Neural progenitor cell (in vitro differentiated cells): ENCODE results near the gene SLC35F5. TPM values are rescaled to one million over a fixed set of nuclear protein-coding genes. Genes with fewer than 3 reads are reported as not detected.
"Not testable (repeated sequence)": the region's sequence is repeated elsewhere in the genome, so short reads cannot be mapped to it uniquely, and the experiment has no call there.

Experiments used
- DNase-seq: peaks from one replicate; pipeline ENCODE4 v3.0.0-alpha.2; 2016; ENCODE audit warnings: low spot score
- H2AFZ ChIP-seq: fragments of 200-600 bp; sonication (generic); replicated peaks from 2 replicates; pipeline ENCODE4 v1.6.1; 2016; ENCODE audit warnings: antibody characterized with exemption
- H3F3A ChIP-seq: fragments of 200-600 bp; sonication (generic); 2 replicates; pipeline ENCODE4 v1.6.1; 2016; ENCODE audit warnings: antibody characterized with exemption, low read depth
- H3K27ac ChIP-seq: fragments of 200-600 bp; sonication (generic); 2 replicates; pipeline ENCODE4 v1.5.1; 2016; ENCODE audit warnings: mild to moderate bottlenecking
- H3K27me3 ChIP-seq: fragments of 200-600 bp; sonication (generic); 2 replicates; pipeline ENCODE4 v1.6.1; 2016; ENCODE audit warnings: mild to moderate bottlenecking, moderate library complexity
- H3K36me3 ChIP-seq: fragments of 200-600 bp; sonication (generic); 2 replicates; pipeline ENCODE4 v1.5.1; 2016
- H3K4me1 ChIP-seq: fragments of 200-600 bp; sonication (generic); 2 replicates; pipeline ENCODE4 v1.6.1; 2016; ENCODE audit warnings: mixed run types
- H3K4me2 ChIP-seq: fragments of 200-600 bp; sonication (generic); 2 replicates; pipeline ENCODE4 v1.6.1; 2016
- H3K4me3 ChIP-seq: fragments of 200-600 bp; sonication (generic); 2 replicates; pipeline ENCODE4 v1.5.1; 2016
- H3K79me2 ChIP-seq: fragments of 200-600 bp; sonication (generic); 2 replicates; pipeline ENCODE4 v1.6.1; 2016; ENCODE audit warnings: low read depth
- H3K9ac ChIP-seq: fragments of 200-600 bp; sonication (generic); 2 replicates; pipeline ENCODE4 v1.6.1; 2016
- H3K9me3 ChIP-seq: fragments of 200-600 bp; sonication (generic); 2 replicates; pipeline ENCODE4 v1.5.1; 2016; ENCODE audit warnings: low read depth
- H4K20me1 ChIP-seq: fragments of 200-600 bp; sonication (generic); 2 replicates; pipeline ENCODE4 v1.6.1; 2016; ENCODE audit warnings: low read depth
- H3K27ac Mint-ChIP-seq: 3 replicates; pipeline ENCODE4 v1.8.0; 2021; ENCODE audit warnings: mixed read lengths
- H3K27me3 Mint-ChIP-seq: 2 replicates; pipeline ENCODE4 v1.8.0; 2022; ENCODE audit warnings: low read depth, mild to moderate bottlenecking, inconsistent platforms, moderate library complexity, mixed read lengths; ENCODE audit not compliant: insufficient read depth
- H3K36me3 Mint-ChIP-seq: 3 replicates; pipeline ENCODE4 v1.8.0; 2021; ENCODE audit warnings: mixed read lengths
- H3K4me1 Mint-ChIP-seq: 3 replicates; pipeline ENCODE4 v1.8.0; 2021; ENCODE audit warnings: mixed read lengths
- H3K4me3 Mint-ChIP-seq: 3 replicates; pipeline ENCODE4 v1.8.0; 2021; ENCODE audit warnings: mild to moderate bottlenecking, moderate library complexity, mixed read lengths
- H3K9me3 Mint-ChIP-seq: 3 replicates; pipeline ENCODE4 v1.8.0; 2020; ENCODE audit warnings: mixed read lengths
- EZH2 ChIP-seq: fragments of 200-600 bp; sonication (generic); IDR thresholded peaks from 2 replicates; pipeline ENCODE4 v1.6.1; 2017; ENCODE audit warnings: antibody characterized with exemption, mild to moderate bottlenecking, moderate library complexity
- EZH2phosphoT487 ChIP-seq: fragments of 200-600 bp; sonication (generic); IDR thresholded peaks from 2 replicates; pipeline ENCODE4 v1.6.1; 2017; ENCODE audit warnings: antibody characterized with exemption
- total RNA-seq: library from RNA; depleted of rRNA; stranded (reverse); fragments of >200 nt; gene quantifications from 2 replicates; pipeline ENCODE4 v1.2.3, GENCODE V29; 2015; ENCODE audit warnings: low replicate concordance
- TF ChIP-seq, protein P1 (sequence below): fragments of 200-600 bp; sonication (generic); IDR thresholded peaks from 2 replicates; pipeline ENCODE4 v1.5.1; 2017; ENCODE audit warnings: antibody characterized with exemption, mild to moderate bottlenecking

The SLC35F5 gene
- total RNA-seq, 1 donor from 2014 or later: 83.0 TPM

DNA sequence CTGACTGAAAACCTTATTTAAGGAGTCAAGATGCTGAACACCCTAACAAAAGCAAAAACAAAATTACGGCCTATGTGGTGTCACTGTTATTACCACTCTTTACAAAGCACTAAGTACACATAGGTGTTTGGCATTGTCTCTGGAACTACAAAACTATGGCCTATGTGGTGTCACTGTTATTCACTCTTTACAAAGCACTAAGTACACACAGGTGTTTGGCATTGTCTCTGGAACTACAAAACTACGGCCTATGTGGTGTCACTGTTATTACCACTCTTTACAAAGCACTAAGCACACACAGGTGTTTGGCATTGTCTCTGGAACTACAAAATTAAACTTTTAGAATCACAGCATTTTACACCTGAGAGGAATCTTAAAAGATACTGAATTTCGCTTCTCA is 47.4 kb downstream of the SLC35F5 start:
- Histone ChIP-seq H3K4me1 (no peaks in the 10 kb centered on the region), H3K9me3 (no peaks in the 10 kb centered on the region), H3K4me2 (no peak overlapping the region), H3K79me2 (no peaks in the 10 kb centered on the region), H3F3A (peaks cover 3% of the 10 kb centered on the region), H3K27me3 (no peaks in the 10 kb centered on the region), H3K27ac (no peak overlapping the region), H4K20me1 (no peaks in the 10 kb centered on the region), H3K9ac (no peak overlapping the region), H3K4me3 (no peak overlapping the region), H3K36me3 (no peaks in the 10 kb centered on the region), H2AFZ (no peak overlapping the region)
- Mint-ChIP-seq H3K4me3 (no peak overlapping the region), H3K27ac (no peak overlapping the region), H3K36me3 (peaks cover 11% of the 10 kb centered on the region), H3K9me3 (no peaks in the 10 kb centered on the region), H3K27me3 (no peaks in the 10 kb centered on the region), H3K4me1 (no peaks in the 10 kb centered on the region)
- no peak for DNase-seq
- no peak for TF ChIP-seq EZH2
- TF ChIP-seq EZH2phosphoT487: no peak
- TF ChIP-seq, protein P1, sequence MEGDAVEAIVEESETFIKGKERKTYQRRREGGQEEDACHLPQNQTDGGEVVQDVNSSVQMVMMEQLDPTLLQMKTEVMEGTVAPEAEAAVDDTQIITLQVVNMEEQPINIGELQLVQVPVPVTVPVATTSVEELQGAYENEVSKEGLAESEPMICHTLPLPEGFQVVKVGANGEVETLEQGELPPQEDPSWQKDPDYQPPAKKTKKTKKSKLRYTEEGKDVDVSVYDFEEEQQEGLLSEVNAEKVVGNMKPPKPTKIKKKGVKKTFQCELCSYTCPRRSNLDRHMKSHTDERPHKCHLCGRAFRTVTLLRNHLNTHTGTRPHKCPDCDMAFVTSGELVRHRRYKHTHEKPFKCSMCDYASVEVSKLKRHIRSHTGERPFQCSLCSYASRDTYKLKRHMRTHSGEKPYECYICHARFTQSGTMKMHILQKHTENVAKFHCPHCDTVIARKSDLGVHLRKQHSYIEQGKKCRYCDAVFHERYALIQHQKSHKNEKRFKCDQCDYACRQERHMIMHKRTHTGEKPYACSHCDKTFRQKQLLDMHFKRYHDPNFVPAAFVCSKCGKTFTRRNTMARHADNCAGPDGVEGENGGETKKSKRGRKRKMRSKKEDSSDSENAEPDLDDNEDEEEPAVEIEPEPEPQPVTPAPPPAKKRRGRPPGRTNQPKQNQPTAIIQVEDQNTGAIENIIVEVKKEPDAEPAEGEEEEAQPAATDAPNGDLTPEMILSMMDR: no peak

DNA sequence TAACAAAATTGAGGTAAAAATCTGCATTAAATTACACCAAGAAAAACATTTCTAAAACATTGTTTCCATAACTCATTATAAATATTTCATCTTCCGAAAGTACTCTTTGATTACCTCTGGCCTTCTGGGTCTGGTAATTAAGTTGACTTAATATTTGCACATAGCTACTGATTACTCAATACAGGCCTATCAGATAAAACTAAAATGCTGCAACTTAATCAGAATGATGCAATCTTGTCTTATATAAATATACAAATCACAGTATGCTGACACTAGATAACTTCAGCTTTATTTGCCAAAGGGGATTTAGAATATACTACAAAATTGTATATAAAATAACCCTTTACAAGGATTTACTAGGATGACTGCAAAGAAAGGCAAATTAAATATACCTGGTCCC is 49.3 kb downstream of the SLC35F5 start:
- H3K79me2 ChIP-seq: no peaks in the 10 kb centered on the region
- H3K9me3 Mint-ChIP-seq: no peaks in the 10 kb centered on the region
- H3K4me3 Mint-ChIP-seq: no peak overlapping the region
- no peak overlapping the region for H3K27ac Mint-ChIP-seq
- H3F3A ChIP-seq: peaks cover 6% of the 10 kb centered on the region
- H3K27me3 ChIP-seq: no peaks in the 10 kb centered on the region
- H3K4me2 ChIP-seq: no peak overlapping the region
- H3K36me3 Mint-ChIP-seq: peaks cover 9% of the 10 kb centered on the region
- no peaks in the 10 kb centered on the region for H3K36me3 ChIP-seq
- H4K20me1 ChIP-seq: no peaks in the 10 kb centered on the region
- H3K9me3 ChIP-seq: no peaks in the 10 kb centered on the region
- H3K9ac ChIP-seq: no peak overlapping the region
- no peak overlapping the region for H2AFZ ChIP-seq
- TF ChIP-seq EZH2 (no peak), EZH2phosphoT487 (no peak)
- TF ChIP-seq, protein P1: no peak
- no peak overlapping the region for H3K27ac ChIP-seq
- H3K4me1 ChIP-seq: no peaks in the 10 kb centered on the region
- H3K4me1 Mint-ChIP-seq: no peaks in the 10 kb centered on the region
- no peak overlapping the region for H3K4me3 ChIP-seq
- H3K27me3 Mint-ChIP-seq: peaks cover under 1% of the 10 kb centered on the region
- DNase-seq: no peak

DNA sequence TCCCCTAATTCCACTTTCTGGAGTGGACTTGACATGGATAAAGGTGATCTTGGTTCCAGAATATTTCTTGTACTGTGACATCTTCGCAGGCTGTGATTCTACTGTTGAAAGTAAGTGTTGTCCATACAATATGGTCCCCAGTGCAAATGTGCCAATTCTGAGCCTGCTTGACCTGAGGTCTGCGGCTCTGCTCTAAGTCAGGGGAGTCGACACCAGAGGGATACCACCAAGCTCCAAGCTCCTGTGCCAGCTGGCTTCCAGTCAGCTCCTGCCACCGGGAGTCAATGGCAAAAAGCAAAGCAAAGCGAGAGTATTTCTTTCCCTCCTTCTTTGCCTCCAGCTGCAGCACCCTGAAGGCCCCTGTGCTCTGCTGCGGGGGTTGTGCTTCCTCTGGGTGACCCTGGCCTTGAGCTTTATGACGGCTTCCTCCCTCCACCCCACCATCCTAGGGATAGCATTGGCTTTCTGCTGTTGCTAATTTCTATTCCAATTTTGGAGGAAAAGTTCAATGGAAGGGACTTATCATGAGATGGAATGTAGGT is 50.4 kb downstream of the SLC35F5 start:
- H3K4me1 Mint-ChIP-seq: no peaks in the 10 kb centered on the region
- no peaks in the 10 kb centered on the region for H4K20me1 ChIP-seq
- H3K4me3 ChIP-seq: no peak overlapping the region
- no peak overlapping the region for H3K27ac ChIP-seq
- H3K4me1 ChIP-seq: no peaks in the 10 kb centered on the region
- TF ChIP-seq EZH2phosphoT487 (no peak), EZH2 (no peak)
- TF ChIP-seq, protein P1: no peak
- no peak overlapping the region for H3K4me2 ChIP-seq
- no peak overlapping the region for H3K9ac ChIP-seq
- H3K36me3 ChIP-seq: no peaks in the 10 kb centered on the region
- H3K36me3 Mint-ChIP-seq: peaks cover 9% of the 10 kb centered on the region
- no peaks in the 10 kb centered on the region for H3K79me2 ChIP-seq
- no peak for DNase-seq
- no peaks in the 10 kb centered on the region for H3K9me3 ChIP-seq
- H3K27ac Mint-ChIP-seq: no peak overlapping the region
- H3F3A ChIP-seq: peaks cover 6% of the 10 kb centered on the region
- no peaks in the 10 kb centered on the region for H3K9me3 Mint-ChIP-seq
- H3K4me3 Mint-ChIP-seq: no peak overlapping the region
- no peaks in the 10 kb centered on the region for H3K27me3 ChIP-seq
- H2AFZ ChIP-seq: no peak overlapping the region
- peaks cover 2% of the 10 kb centered on the region for H3K27me3 Mint-ChIP-seq

DNA sequence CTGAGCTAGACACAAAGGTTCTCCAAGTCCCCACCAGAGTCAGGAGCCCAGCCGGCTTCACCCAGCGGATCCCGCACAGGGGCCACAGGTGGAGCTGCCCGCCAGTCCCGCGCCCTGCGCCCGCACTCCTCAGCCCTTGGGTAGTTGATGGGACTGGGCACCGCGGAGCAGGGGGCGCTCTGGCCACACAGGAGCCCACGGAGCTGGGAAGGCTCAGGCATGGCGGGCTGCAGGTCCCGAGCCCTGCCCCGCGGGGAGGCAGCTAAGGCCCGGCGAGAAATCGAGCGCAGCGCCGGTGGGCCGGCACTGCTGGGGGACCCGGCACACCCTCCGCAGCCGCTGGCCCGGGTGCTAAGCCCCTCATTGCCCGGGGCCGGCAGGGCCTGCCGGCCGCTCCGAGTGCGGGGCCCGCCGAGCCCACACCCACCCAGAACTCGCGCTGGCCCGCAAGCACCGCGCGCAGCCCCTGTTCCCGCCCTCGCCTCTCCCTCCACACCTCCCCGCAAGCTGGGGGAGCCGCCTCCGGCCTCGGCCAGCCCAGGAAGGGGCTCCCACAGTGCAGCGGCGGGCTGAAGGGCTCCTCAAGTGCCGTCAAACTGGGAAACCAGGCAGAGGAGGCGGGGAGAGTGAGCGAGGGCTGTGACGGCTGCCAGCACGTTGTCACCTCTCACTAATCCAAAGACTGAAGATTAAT is 52.0 kb downstream of the SLC35F5 start:
- not testable (repeated sequence) for H3K79me2 ChIP-seq, H3K36me3 Mint-ChIP-seq, H3K9ac ChIP-seq, DNase-seq, H3K27me3 ChIP-seq, H3F3A ChIP-seq, H3K27ac ChIP-seq, H4K20me1 ChIP-seq, H3K27me3 Mint-ChIP-seq, H3K9me3 Mint-ChIP-seq, H3K4me3 Mint-ChIP-seq, H3K4me2 ChIP-seq, H3K36me3 ChIP-seq, H3K27ac Mint-ChIP-seq, H3K4me3 ChIP-seq, H3K9me3 ChIP-seq, H2AFZ ChIP-seq, H3K4me1 ChIP-seq, H3K4me1 Mint-ChIP-seq
